Left forelimb (tissue), 1 donor: ENCODE results near the gene ADRA1B.

Experiments
- DNase-seq: peaks from one replicate; pipeline ENCODE4 v3.0.0-alpha.2; 2018; ENCODE audit warnings: low spot score

The ADRA1B gene

GRCh38 chr5:159901772-159902171, 14.5 kb upstream of the ADRA1B start:
- no peak for DNase-seq

GRCh38 chr5:159902444-159903121, 13.7 kb upstream of the ADRA1B start:
- DNase-seq: no peak

GRCh38 chr5:159903131-159903530, 13.2 kb upstream of the ADRA1B start:
- no peak for DNase-seq

GRCh38 chr5:159904874-159905273, 11.4 kb upstream of the ADRA1B start:
- no peak for DNase-seq

- no peak for DNase-seq
Measured at GRCh38 chr5:159905496-159905895, 10.8 kb upstream of the ADRA1B start.

- DNase-seq: no peak
Measured at GRCh38 chr5:159906463-159906862, 9.8 kb upstream of the ADRA1B start.

GRCh38 chr5:159906943-159907342, 9.3 kb upstream of the ADRA1B start:
- no peak for DNase-seq

GRCh38 chr5:159907689-159908590, 8.3 kb upstream of the ADRA1B start:
- DNase-seq: no peak

GRCh38 chr5:159908591-159908940, 7.7 kb upstream of the ADRA1B start:
- DNase-seq: no peak

GRCh38 chr5:159909126-159909525, 7.2 kb upstream of the ADRA1B start:
- no peak for DNase-seq

GRCh38 chr5:159910207-159910842, 6.0 kb upstream of the ADRA1B start:
- no peak for DNase-seq

GRCh38 chr5:159910843-159911229, 5.4 kb upstream of the ADRA1B start:
- DNase-seq: no peak

GRCh38 chr5:159911349-159911748, 4.9 kb upstream of the ADRA1B start:
- no peak for DNase-seq

- no peak for DNase-seq
Measured at GRCh38 chr5:159912033-159912800, 4.1 kb upstream of the ADRA1B start.

- DNase-seq: no peak
Measured at GRCh38 chr5:159913048-159913447, 3.2 kb upstream of the ADRA1B start.

GRCh38 chr5:159913501-159913900, 2.8 kb upstream of the ADRA1B start:
- DNase-seq: no peak

- DNase-seq: no peak
Measured at GRCh38 chr5:159916841-159917761, 819 bp downstream of the ADRA1B start.

- no peak for DNase-seq
Measured at GRCh38 chr5:159917994-159918393, 1.7 kb downstream of the ADRA1B start.

GRCh38 chr5:159921721-159922120, 5.4 kb downstream of the ADRA1B start:
- DNase-seq: no peak

GRCh38 chr5:159923008-159923407, 6.7 kb downstream of the ADRA1B start:
- DNase-seq: no peak
